Fibroblast of pulmonary artery (primary cell): ENCODE results near the gene ZBTB44.

Source experiments
- DNase-seq: peaks from one replicate; pipeline ENCODE4 v3.0.0-alpha.2; 2010; ENCODE audit warnings: low read depth
- H3K4me3 ChIP-seq: replicated peaks from 2 replicates; pipeline ENCODE4 v1.5.1; 2011; ENCODE audit warnings: low read depth, mild to moderate bottlenecking, control low read depth, low read length, moderate library complexity
- CTCF ChIP-seq: IDR thresholded peaks from 2 replicates; pipeline ENCODE4 v1.5.1; 2011; ENCODE audit warnings: mild to moderate bottlenecking, control low read depth, low read length, inconsistent platforms; ENCODE audit errors: missing control alignments

Gene ZBTB44

GRCh38 chr11:130218501-130219070 is 96.1 kb downstream of the ZBTB44 start:
- no peak for TF ChIP-seq CTCF
- DNase-seq = no peak
- no peak overlapping the region for H3K4me3 ChIP-seq

- TF ChIP-seq CTCF = no peak
These were observed 97.3 kb downstream of the ZBTB44 start for GRCh38 chr11:130217133-130218031.

GRCh38 chr11:130216591-130217132 is 98.1 kb downstream of the ZBTB44 start:
- no peak for DNase-seq
- no peak for TF ChIP-seq CTCF
- no peak overlapping the region for H3K4me3 ChIP-seq

More at GRCh38 chr11:130217133-130218031, 97.3 kb downstream of the ZBTB44 start:
- no peak overlapping the region for H3K4me3 ChIP-seq
- DNase-seq = no peak

- no peak for TF ChIP-seq CTCF
- no peak overlapping the region for H3K4me3 ChIP-seq
- no peak for DNase-seq
These were observed 98.5 kb downstream of the ZBTB44 start for GRCh38 chr11:130216221-130216550.

- H3K4me3 ChIP-seq = no peak overlapping the region
- no peak for DNase-seq
- TF ChIP-seq CTCF = no peak
These were observed 99.0 kb downstream of the ZBTB44 start for GRCh38 chr11:130215531-130216220.

- TF ChIP-seq CTCF = no peak
- no peak for DNase-seq
- H3K4me3 ChIP-seq = no peak overlapping the region
These were observed 99.7 kb downstream of the ZBTB44 start for GRCh38 chr11:130214861-130215530.
